HepG2 (cell line): ENCODE results near the gene SPPL2B. TPM values are rescaled to one million over a fixed set of nuclear protein-coding genes. Genes with fewer than 3 reads are reported as not detected.
A peak's percentile ranks its signal among the peaks of the same experiment; 100 is the strongest.

Source experiments
- AGO2 ChIP-seq: fragments of 200-400 bp; formaldehyde crosslinking; optimal IDR thresholded peaks from 2 replicates; pipeline ENCODE3; 2017; ENCODE audit warnings: mild to moderate bottlenecking, low read depth, low read length, moderate library complexity
- KDM4B ChIP-seq: sonication (generic); formaldehyde crosslinking; IDR thresholded peaks from 2 replicates; pipeline ENCODE4 v1.4.0; 2020; ENCODE audit warnings: missing genetic modification reagents
- MAFF ChIP-seq: IDR thresholded peaks from 2 replicates; pipeline ENCODE4 v1.6.1; 2011; ENCODE audit warnings: low read depth, low read length, improper control_type of control experiment
- MED1 ChIP-seq: sonication (generic); formaldehyde crosslinking; IDR thresholded peaks from 2 replicates; pipeline ENCODE4 v1.4.0; 2020; ENCODE audit warnings: missing genetic modification reagents
- SP1 ChIP-seq, 2 experiments: fragments of 450-650 bp in 1 of 2; sonication (generic) in 1 of 2; formaldehyde crosslinking in 1 of 2; IDR thresholded peaks; 2 replicates each; pipeline versions ENCODE4 v1.4.0 to v1.6.1; 2016 to 2020; ENCODE audit warnings: missing genetic modification reagents in 1 of 2
- ZHX2 ChIP-seq, 2 experiments: sonication (generic) in 1 of 2; formaldehyde crosslinking in 1 of 2; IDR thresholded peaks; 2 replicates each; pipeline versions ENCODE4 v1.6.1 to v1.9.0; 2014 to 2022; ENCODE audit warnings: antibody characterized with exemption in 1 of 2, borderline replicate concordance in 1 of 2, inconsistent platforms in 1 of 2, low read depth in 1 of 2, missing genetic modification reagents in 1 of 2
- ZNF225 ChIP-seq: sonication (generic); formaldehyde crosslinking; IDR thresholded peaks from 2 replicates; pipeline ENCODE4 v1.4.0; 2020; ENCODE audit warnings: mild to moderate bottlenecking, missing genetic modification reagents
- ZNF574 ChIP-seq: sonication (generic); formaldehyde crosslinking; IDR thresholded peaks from 2 replicates; pipeline ENCODE4 v1.4.0; 2020; ENCODE audit warnings: missing genetic modification reagents
- polyA plus RNA-seq, 8 experiments: library from polyadenylated mRNA; depleted of rRNA in 3 of 8; stranded (reverse) in 7 of 8; unstranded in 1 of 8; fragments of >200 nt; fragmentation: Illumina TruSeq in 4 of 8; extraction: Trizol in 4 of 8; gene quantifications; 2 replicates each; pipeline versions ENCODE4 v1.2.1 to v1.2.3, GENCODE V29; 2011 to 2016; ENCODE audit warnings: low read depth in 4 of 8, missing spikeins in 1 of 8, mixed read lengths in 1 of 8; ENCODE audit not compliant: insufficient read depth in 1 of 8
- total RNA-seq, 5 experiments: library from RNA; depleted of rRNA; stranded (reverse); fragments of >200 nt; fragmentation: Illumina TruSeq; extraction: Trizol; gene quantifications; 2 replicates each; pipeline ENCODE4 v1.2.3, GENCODE V29; 2016; ENCODE audit warnings: low read depth in 1 of 5

The SPPL2B gene
- total and polyA plus RNA-seq, 2 of the 13 experiments (the other 11 are each of a cell fraction or from before 2014, with no cell fraction given), result 14.9 to 15.2 TPM

GRCh38 chr19:2328401-2329148 is at the start of gene SPPL2B, which contains the start of gene LSM7 (continued):
- peak; percentile 86 for TF ChIP-seq ZHX2 (IDR thresholded peaks at IDR 0.05; ENCODE audit: low read depth)
- TF ChIP-seq ZHX2 (CRISPR knock-in tag; IDR thresholded peaks at IDR 0.05; ENCODE audit: borderline replicate concordance), result no peak
- TF ChIP-seq ZNF574 (CRISPR knock-in tag), result peak; percentile 69; the same call in 1 of the 2 replicates
- TF ChIP-seq ZNF225 (CRISPR knock-in tag), result no peak
- TF ChIP-seq MED1 (CRISPR knock-in tag), result peak; percentile 63
- TF ChIP-seq AGO2, result peak; percentile 38
- TF ChIP-seq SP1 (IDR thresholded peaks at IDR 0.05), result no peak
- TF ChIP-seq SP1 (CRISPR knock-in tag; IDR thresholded peaks at IDR 0.05), result peak; percentile 86
- no peak for TF ChIP-seq KDM4B (CRISPR knock-in tag)
- no peak for TF ChIP-seq MAFF
- TF ChIP-seq, all 625 proteins: peak for 184
